Mucosa of descending colon (tissue), 3 donors: Measurements from ENCODE around the gene JAGN1. TPM values are rescaled to one million over a fixed set of nuclear protein-coding genes. Genes with fewer than 3 reads are reported as not detected.
"Not testable (repeated sequence)": the region's sequence is repeated elsewhere in the genome, so short reads cannot be mapped to it uniquely, and the experiment has no call there.

ENCODE experiments used
- ATAC-seq: fragments of 200-7000 bp; cut with Tn5 transposase; one replicate; pipeline ENCODE4 v1.9.1; 2020; ENCODE audit warnings: mild to moderate bottlenecking, moderate library complexity
- DNase-seq, 3 donors: peaks; one replicate each; pipeline ENCODE4 v3.0.0-alpha.2; 2020
- H3K36me3 ChIP-seq: fragments of 200-600 bp; one replicate; pipeline ENCODE4 v1.8.0; 2021; ENCODE audit warnings: low read depth, mild to moderate bottlenecking
- H3K4me1 ChIP-seq: fragments of 200-600 bp; one replicate; pipeline ENCODE4 v1.8.0; 2021; ENCODE audit warnings: low read depth, mild to moderate bottlenecking
- H3K4me3 ChIP-seq: fragments of 200-600 bp; one replicate; pipeline ENCODE4 v1.8.0; 2021; ENCODE audit warnings: mild to moderate bottlenecking
- H3K9me3 ChIP-seq: fragments of 200-600 bp; one replicate; pipeline ENCODE4 v1.8.0; 2021; ENCODE audit warnings: mild to moderate bottlenecking
- intact Hi-C, 2 donors: fragments of 100-400 bp; cut with DNase I in 1 of 2; cut with micrococcal nuclease in 1 of 2; formaldehyde crosslinking; loops; one replicate each; pipeline versions ENCODE4 v1.11.0 to v1.11.1; 2022; cut with DNase I, micrococcal nuclease
- total RNA-seq, 3 donors: library from RNA; stranded (reverse); fragmentation: NEBNext Ultra II Directional in 2 of 3; extraction: Animal tissue kit (Norgen Biotek cat#: 25700) in 2 of 3; gene quantifications; one replicate each; pipeline versions ENCODE4 v1.2.1 to v1.2.4, GENCODE V29; 2021 to 2023
- TF ChIP-seq, protein P1 (sequence below): fragments of 200-600 bp; IDR thresholded peaks from one replicate; pipeline ENCODE4 v1.8.0; 2022; ENCODE audit warnings: antibody characterized with exemption, mild to moderate bottlenecking
- donor health status: DM: no; HTN: no; CAD: no; lungs with moderate emphysema.
- donor health status: DM: no; HTN: no; CAD: no.
- donor health status: DM: no; HTN: yes; CAD: no.

JAGN1 gene
- total RNA-seq, 3 donors from 2014 or later, result 29.6 to 41.5 (median 36.6) TPM

GRCh38 chr3:9851926-9852325 lies 38.5 kb upstream of the JAGN1 start:
- H3K4me1 ChIP-seq, intact Hi-C loops, H3K9me3 ChIP-seq, H3K4me3 ChIP-seq, H3K36me3 ChIP-seq, ATAC-seq: not testable (repeated sequence)
- peak in 1 of 3 donors; percentile 52 for DNase-seq

GRCh38 chr3:9852528-9852927 lies 37.9 kb upstream of the JAGN1 start:
- TF ChIP-seq, protein P1, sequence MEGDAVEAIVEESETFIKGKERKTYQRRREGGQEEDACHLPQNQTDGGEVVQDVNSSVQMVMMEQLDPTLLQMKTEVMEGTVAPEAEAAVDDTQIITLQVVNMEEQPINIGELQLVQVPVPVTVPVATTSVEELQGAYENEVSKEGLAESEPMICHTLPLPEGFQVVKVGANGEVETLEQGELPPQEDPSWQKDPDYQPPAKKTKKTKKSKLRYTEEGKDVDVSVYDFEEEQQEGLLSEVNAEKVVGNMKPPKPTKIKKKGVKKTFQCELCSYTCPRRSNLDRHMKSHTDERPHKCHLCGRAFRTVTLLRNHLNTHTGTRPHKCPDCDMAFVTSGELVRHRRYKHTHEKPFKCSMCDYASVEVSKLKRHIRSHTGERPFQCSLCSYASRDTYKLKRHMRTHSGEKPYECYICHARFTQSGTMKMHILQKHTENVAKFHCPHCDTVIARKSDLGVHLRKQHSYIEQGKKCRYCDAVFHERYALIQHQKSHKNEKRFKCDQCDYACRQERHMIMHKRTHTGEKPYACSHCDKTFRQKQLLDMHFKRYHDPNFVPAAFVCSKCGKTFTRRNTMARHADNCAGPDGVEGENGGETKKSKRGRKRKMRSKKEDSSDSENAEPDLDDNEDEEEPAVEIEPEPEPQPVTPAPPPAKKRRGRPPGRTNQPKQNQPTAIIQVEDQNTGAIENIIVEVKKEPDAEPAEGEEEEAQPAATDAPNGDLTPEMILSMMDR, result no peak
- no peaks in the 10 kb centered on the region for H3K9me3 ChIP-seq
- ATAC-seq (no peak), DNase-seq (no peak)
- no peak overlapping the region for H3K4me3 ChIP-seq
- H3K4me1 ChIP-seq, result no peaks in the 10 kb centered on the region
- intact Hi-C loops, result no loop called here
- H3K36me3 ChIP-seq, result no peaks in the 10 kb centered on the region

DNA sequence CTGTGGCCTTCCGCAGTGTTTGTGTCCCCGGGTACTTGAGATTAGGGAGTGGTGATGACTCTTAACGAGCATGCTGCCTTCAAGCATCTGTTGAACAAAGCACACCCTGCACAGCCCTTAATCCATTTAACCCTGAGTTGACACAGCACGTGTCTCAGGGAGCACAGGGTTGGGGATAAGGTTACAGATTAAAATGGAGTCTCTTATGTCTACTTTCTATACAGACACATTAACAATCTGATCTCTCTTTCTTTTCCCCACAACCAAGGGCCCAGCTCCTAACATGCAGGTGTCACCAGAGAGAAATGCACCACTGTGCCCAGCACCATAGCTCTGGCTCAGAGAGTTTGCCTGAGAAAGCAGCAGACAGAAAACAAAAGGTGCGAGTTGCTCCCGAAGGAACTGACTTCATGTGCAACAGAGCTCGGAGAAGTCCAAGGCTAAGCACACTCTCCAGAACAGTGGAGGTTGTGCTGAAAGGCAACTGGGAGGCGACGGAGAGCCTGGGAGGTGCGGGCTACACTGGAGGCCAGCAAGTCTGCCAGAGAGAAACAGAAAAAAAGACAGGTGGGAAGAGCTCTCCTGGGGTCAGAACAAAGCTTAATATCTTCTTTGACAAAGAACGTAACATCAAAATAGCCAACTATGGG lies 36.0 kb upstream of the JAGN1 start:
- DNase-seq, H3K4me1 ChIP-seq, ATAC-seq, H3K9me3 ChIP-seq, H3K36me3 ChIP-seq, H3K4me3 ChIP-seq, intact Hi-C loops: not testable (repeated sequence)

GRCh38 chr3:9855594-9855993 lies 34.8 kb upstream of the JAGN1 start:
- intact Hi-C loops, result no loop called here
- ATAC-seq (no peak), DNase-seq (no peak)
- TF ChIP-seq, protein P1, result no peak
- Histone ChIP-seq H3K4me3 (no peak overlapping the region), H3K36me3 (no peaks in the 10 kb centered on the region), H3K9me3 (no peaks in the 10 kb centered on the region), H3K4me1 (no peaks in the 10 kb centered on the region)

- no peak for DNase-seq
- Histone ChIP-seq H3K9me3 (no peaks in the 10 kb centered on the region), H3K4me3 (no peak overlapping the region), H3K4me1 (peaks cover 12% of the 10 kb centered on the region), H3K36me3 (no peaks in the 10 kb centered on the region)
- TF ChIP-seq, protein P1, result no peak
- intact Hi-C loops, result no loop called here
- no peak for ATAC-seq
Observed at GRCh38 chr3:9859530-9860025, 30.8 kb upstream of the JAGN1 start.

- ATAC-seq (no peak), DNase-seq (no peak)
- Histone ChIP-seq H3K4me3 (no peak overlapping the region), H3K4me1 (peaks cover 12% of the 10 kb centered on the region), H3K36me3 (no peaks in the 10 kb centered on the region), H3K9me3 (no peaks in the 10 kb centered on the region)
- intact Hi-C loops, result no loop called here
- TF ChIP-seq, protein P1, result no peak
Observed at GRCh38 chr3:9861201-9861600, 29.2 kb upstream of the JAGN1 start.
